VCaP (cell line): Measurements from ENCODE around the gene NR6A1.

Experiments used
- H3K27ac ChIP-seq: fragments of 450-650 bp; 2 replicates; pipeline ENCODE4 v1.5.1; 2017
- CTCF ChIP-seq: fragments of 450-650 bp; conservative IDR thresholded peaks from 2 replicates; pipeline ENCODE4 v1.5.1; 2017; ENCODE audit warnings: mild to moderate bottlenecking, moderate library complexity

NR6A1 gene

GRCh38 chr9:124479371-124479770 lies 291.7 kb downstream of the NR6A1 start:
- no peak overlapping the region for H3K27ac ChIP-seq
- no peak for TF ChIP-seq CTCF

GRCh38 chr9:124478354-124478753 lies 292.8 kb downstream of the NR6A1 start:
- H3K27ac ChIP-seq = no peak overlapping the region
- no peak for TF ChIP-seq CTCF

- TF ChIP-seq CTCF = 0 out of 2 replicates have a peak, but pooled peaks have one; percentile 8
- no peak overlapping the region for H3K27ac ChIP-seq
Observed at GRCh38 chr9:124477648-124478285, 293.3 kb downstream of the NR6A1 start.

GRCh38 chr9:124477211-124477647 lies 293.9 kb downstream of the NR6A1 start:
- no peak for TF ChIP-seq CTCF

GRCh38 chr9:124475868-124476690 lies 295.0 kb downstream of the NR6A1 start:
- no peak for TF ChIP-seq CTCF
- no peak overlapping the region for H3K27ac ChIP-seq

More at GRCh38 chr9:124477211-124477647, 293.9 kb downstream of the NR6A1 start:
- no peak overlapping the region for H3K27ac ChIP-seq

GRCh38 chr9:124475158-124475867 lies 295.8 kb downstream of the NR6A1 start:
- TF ChIP-seq CTCF = no peak
- no peak overlapping the region for H3K27ac ChIP-seq

- no peak overlapping the region for H3K27ac ChIP-seq
- TF ChIP-seq CTCF = no peak
Observed at GRCh38 chr9:124474151-124474550, 297.0 kb downstream of the NR6A1 start.
